ENCODE data around the gene A4GALT.

The A4GALT gene

GRCh38 chr22:42732081-42732480 is 11.4 kb upstream of the A4GALT start:
- TF ChIP-seq CTCF (IDR thresholded peaks at IDR 0.05; ENCODE audit: low read depth, low read length) = no peak
- H3K4me3 ChIP-seq (ENCODE audit: low read depth, low read length) = no peak overlapping the region

GRCh38 chr22:42726811-42727210 is 6.1 kb upstream of the A4GALT start:
- TF ChIP-seq CTCF (IDR thresholded peaks at IDR 0.05; ENCODE audit: low read depth, low read length) = no peak
- no peak overlapping the region for H3K4me3 ChIP-seq (ENCODE audit: low read depth, low read length)

- no peak overlapping the region for H3K4me3 ChIP-seq (ENCODE audit: low read depth, low read length)
- TF ChIP-seq CTCF (IDR thresholded peaks at IDR 0.05; ENCODE audit: low read depth, low read length) = no peak
Observed at GRCh38 chr22:42725606-42726355, 5.1 kb upstream of the A4GALT start.

GRCh38 chr22:42724062-42724461 is 3.4 kb upstream of the A4GALT start:
- no peak for TF ChIP-seq CTCF (IDR thresholded peaks at IDR 0.05; ENCODE audit: low read depth, low read length)
- H3K4me3 ChIP-seq (ENCODE audit: low read depth, low read length) = no peak overlapping the region

- no peak for TF ChIP-seq CTCF (IDR thresholded peaks at IDR 0.05; ENCODE audit: low read depth, low read length)
- peak overlapping the region; percentile 74 for H3K4me3 ChIP-seq (ENCODE audit: low read depth, low read length)
Observed at GRCh38 chr22:42721045-42721434, 370 bp upstream of the A4GALT start.

- no peak for TF ChIP-seq CTCF (IDR thresholded peaks at IDR 0.05; ENCODE audit: low read depth, low read length)
- H3K4me3 ChIP-seq (ENCODE audit: low read depth, low read length) = peak overlapping the region; percentile 74
Observed at GRCh38 chr22:42719656-42720262, 911 bp downstream of the A4GALT start.

- peak overlapping the region; percentile 74 for H3K4me3 ChIP-seq (ENCODE audit: low read depth, low read length)
Observed at GRCh38 chr22:42719133-42719532, 1.5 kb downstream of the A4GALT start.

More at GRCh38 chr22:42719133-42719532, 1.5 kb downstream of the A4GALT start:
- TF ChIP-seq CTCF (IDR thresholded peaks at IDR 0.05; ENCODE audit: low read depth, low read length) = no peak

All from WI38 (cell line).